Cardiac fibroblast (primary cell): ENCODE data around the gene EPB41L4A.

Experiments
- DNase-seq, 2 donors: peaks; one replicate each; pipeline versions ENCODE4 v3.0.0 to v3.0.0-alpha.2; 2010; ENCODE audit warnings: low read depth in 2 of 2
- H3K4me3 ChIP-seq, 2 donors: replicated peaks in 1 of 2; 1 replicate in 1 of 2; 2 replicates in 1 of 2; pipeline ENCODE4 v1.5.1; 2011; ENCODE audit warnings: low read depth in 2 of 2, low read length in 2 of 2, mild to moderate bottlenecking in 2 of 2, moderate library complexity in 1 of 2
- CTCF ChIP-seq: IDR thresholded peaks from one replicate; pipeline ENCODE4 v1.5.1; 2011; ENCODE audit warnings: low read depth, mild to moderate bottlenecking, low read length, inconsistent platforms

Gene EPB41L4A

GRCh38 chr5:112174959-112175594 is 244.0 kb downstream of the EPB41L4A start:
- peak; percentile 68 for TF ChIP-seq CTCF
- no peak overlapping the region for H3K4me3 ChIP-seq
- DNase-seq = peak; percentile 70 to 71

- DNase-seq = no peak
- H3K4me3 ChIP-seq = no peak overlapping the region
- no peak for TF ChIP-seq CTCF
Measured at GRCh38 chr5:112165897-112166737, 253.0 kb downstream of the EPB41L4A start.

- DNase-seq = no peak
- H3K4me3 ChIP-seq = no peak overlapping the region
- no peak for TF ChIP-seq CTCF
Measured at GRCh38 chr5:112165399-112165798, 253.7 kb downstream of the EPB41L4A start.

GRCh38 chr5:112163435-112163834 is 255.6 kb downstream of the EPB41L4A start:
- H3K4me3 ChIP-seq = no peak overlapping the region
- no peak for TF ChIP-seq CTCF
- no peak for DNase-seq

- peak overlapping the region; percentile 84 to 85 for H3K4me3 ChIP-seq
- TF ChIP-seq CTCF = no peak
- DNase-seq = no peak
Measured at GRCh38 chr5:112161392-112161748, 257.7 kb downstream of the EPB41L4A start.

GRCh38 chr5:112160652-112161391 is 258.3 kb downstream of the EPB41L4A start:
- DNase-seq = peak; percentile 94 to 96
- peak overlapping the region; percentile 84 to 85 for H3K4me3 ChIP-seq
- TF ChIP-seq CTCF = peak; percentile 100
